DND-41 (cell line): ENCODE measurements around the gene FAM131C.

Experiments used
- EZH2 ChIP-seq: IDR thresholded peaks from 3 replicates; pipeline ENCODE4 v1.6.1; 2012; ENCODE audit warnings: borderline replicate concordance, low read depth, mild to moderate bottlenecking, moderate library complexity, low read length, inconsistent platforms; ENCODE audit not compliant: severe bottlenecking
- TF ChIP-seq, protein P1 (sequence below): IDR thresholded peaks from 2 replicates; pipeline ENCODE4 v1.5.1; 2012; ENCODE audit warnings: borderline replicate concordance, low read length, moderate library complexity, mild to moderate bottlenecking; ENCODE audit not compliant: poor library complexity, severe bottlenecking; ENCODE audit errors: extremely low read depth

DNA sequence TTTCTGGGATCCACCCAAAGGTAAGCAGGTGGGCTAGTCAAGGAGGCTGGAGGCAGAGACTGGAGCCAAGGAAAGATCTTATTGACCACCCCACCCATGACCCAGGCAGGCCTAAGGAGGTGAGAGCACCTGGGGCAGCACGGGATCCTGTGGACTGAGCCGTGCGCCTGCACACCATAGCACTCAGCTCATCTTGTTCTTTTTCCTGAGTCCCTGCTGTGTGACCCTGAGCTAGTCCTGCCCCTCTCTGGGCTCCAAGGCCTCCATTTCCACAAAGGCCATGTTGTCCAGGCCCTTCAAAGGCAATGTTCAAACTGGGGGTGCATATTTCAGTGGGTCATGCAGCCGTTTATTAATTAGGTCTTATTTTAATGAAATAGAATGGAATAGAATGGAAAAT is 7.2 kb downstream of the FAM131C start:
- no peak for TF ChIP-seq EZH2
- TF ChIP-seq, protein P1, sequence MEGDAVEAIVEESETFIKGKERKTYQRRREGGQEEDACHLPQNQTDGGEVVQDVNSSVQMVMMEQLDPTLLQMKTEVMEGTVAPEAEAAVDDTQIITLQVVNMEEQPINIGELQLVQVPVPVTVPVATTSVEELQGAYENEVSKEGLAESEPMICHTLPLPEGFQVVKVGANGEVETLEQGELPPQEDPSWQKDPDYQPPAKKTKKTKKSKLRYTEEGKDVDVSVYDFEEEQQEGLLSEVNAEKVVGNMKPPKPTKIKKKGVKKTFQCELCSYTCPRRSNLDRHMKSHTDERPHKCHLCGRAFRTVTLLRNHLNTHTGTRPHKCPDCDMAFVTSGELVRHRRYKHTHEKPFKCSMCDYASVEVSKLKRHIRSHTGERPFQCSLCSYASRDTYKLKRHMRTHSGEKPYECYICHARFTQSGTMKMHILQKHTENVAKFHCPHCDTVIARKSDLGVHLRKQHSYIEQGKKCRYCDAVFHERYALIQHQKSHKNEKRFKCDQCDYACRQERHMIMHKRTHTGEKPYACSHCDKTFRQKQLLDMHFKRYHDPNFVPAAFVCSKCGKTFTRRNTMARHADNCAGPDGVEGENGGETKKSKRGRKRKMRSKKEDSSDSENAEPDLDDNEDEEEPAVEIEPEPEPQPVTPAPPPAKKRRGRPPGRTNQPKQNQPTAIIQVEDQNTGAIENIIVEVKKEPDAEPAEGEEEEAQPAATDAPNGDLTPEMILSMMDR: no peak
